B cell (primary cell): Measurements from ENCODE around the gene POLR1D. TPM values are rescaled to one million over a fixed set of nuclear protein-coding genes. Genes with fewer than 3 reads are reported as not detected.

ENCODE experiments used
- ATAC-seq: fragments of 200-7000 bp; cut with Tn5 transposase; one replicate; pipeline ENCODE4 v1.10.0; 2021; ENCODE audit warnings: low read depth, mild to moderate bottlenecking, moderate number of reproducible peaks, moderate library complexity
- CTCF ChIA-PET: fragments of 350-600 bp; sonication (Branson Sonifier 250); formaldehyde crosslinking; loops from one replicate; lab custom pipeline; 2021; ENCODE audit warnings: antibody characterized with exemption, inconsistent platforms; lab: Charles Lee
- POLR2A ChIA-PET: fragments of 350-600 bp; sonication (Branson Sonifier 250); formaldehyde crosslinking; loops from one replicate; lab custom pipeline; 2021; ENCODE audit warnings: antibody characterized with exemption; lab: Charles Lee
- DNase-seq: peaks from one replicate; pipeline ENCODE4 v3.0.0; 2013
- H2AFZ ChIP-seq: 2 replicates; pipeline ENCODE4 v1.6.1; 2012; ENCODE audit warnings: mild to moderate bottlenecking, low read depth, low read length; ENCODE audit not compliant: insufficient read depth, poor library complexity, severe bottlenecking
- H3K27ac ChIP-seq, 2 donors: 1 replicate in 1 of 2; 2 replicates in 1 of 2; pipeline ENCODE4 v1.5.1; 2012 to 2013; ENCODE audit warnings: low read length in 2 of 2, mild to moderate bottlenecking in 2 of 2, moderate library complexity in 1 of 2
- H3K27me3 ChIP-seq, 4 experiments: fragments of 200-600 bp in 1 of 4; sonication (generic) in 1 of 4; replicated peaks in 1 of 4; 1 replicate in 2 of 4; 2 replicates in 2 of 4; pipeline versions ENCODE4 v1.6.1 to v1.7.0; 2013 to 2016; ENCODE audit warnings: low read length in 3 of 4, mild to moderate bottlenecking in 2 of 4, mixed read lengths in 1 of 4, moderate library complexity in 1 of 4; ENCODE audit not compliant: insufficient read depth in 4 of 4, control insufficient read depth in 3 of 4; ENCODE audit errors: control extremely low read depth in 1 of 4
- H3K36me3 ChIP-seq, 2 experiments: replicated peaks in 1 of 2; 1 replicate in 1 of 2; 2 replicates in 1 of 2; pipeline versions ENCODE4 v1.6.1 to v1.7.1; 2013; ENCODE audit warnings: low read length in 1 of 2; ENCODE audit not compliant: insufficient read depth in 2 of 2, control insufficient read depth in 1 of 2; ENCODE audit errors: control extremely low read depth in 1 of 2, extremely low read depth in 1 of 2
- H3K4me1 ChIP-seq, 2 donors: fragments of 200-600 bp in 1 of 2; sonication (generic) in 1 of 2; 1 replicate in 1 of 2; 2 replicates in 1 of 2; pipeline versions ENCODE4 v1.5.1 to v1.6.1; 2013 to 2017; ENCODE audit warnings: low read length in 2 of 2; ENCODE audit not compliant: control insufficient read depth in 2 of 2, insufficient read depth in 2 of 2
- H3K4me2 ChIP-seq: replicated peaks from 2 replicates; pipeline ENCODE3; 2012; ENCODE audit warnings: mild to moderate bottlenecking, low read depth, low read length; ENCODE audit not compliant: poor library complexity, severe bottlenecking
- H3K4me3 ChIP-seq, 5 experiments: fragments of 200-600 bp in 1 of 5; sonication (generic) in 1 of 5; 1 replicate in 3 of 5; 2 replicates in 2 of 5; pipeline versions ENCODE4 v1.5.1 to v1.7.0; 2011 to 2016; ENCODE audit warnings: low read length in 4 of 5, mild to moderate bottlenecking in 4 of 5, low read depth in 2 of 5, control low read depth in 1 of 5, moderate library complexity in 1 of 5; ENCODE audit not compliant: insufficient read depth in 1 of 5; ENCODE audit errors: control extremely low read depth in 1 of 5, extremely low read depth in 1 of 5
- H3K79me2 ChIP-seq: fragments of 200-600 bp; sonication (generic); one replicate; pipeline ENCODE4 v1.6.0; 2016; ENCODE audit warnings: low read length; ENCODE audit not compliant: control insufficient read depth, insufficient read depth
- H3K9ac ChIP-seq: fragments of 200-600 bp; sonication (generic); 2 replicates; pipeline ENCODE4 v1.6.1; 2017; ENCODE audit warnings: mild to moderate bottlenecking, low read length, moderate library complexity
- H3K9me3 ChIP-seq, 3 donors: one replicate each; pipeline versions ENCODE4 v1.6.1 to v1.7.1; 2013; ENCODE audit warnings: low read length in 2 of 3; ENCODE audit not compliant: control insufficient read depth in 2 of 3, insufficient read depth in 1 of 3; ENCODE audit errors: control extremely low read depth in 1 of 3
- H4K20me1 ChIP-seq: 2 replicates; pipeline ENCODE4 v1.6.0; 2012; ENCODE audit warnings: mild to moderate bottlenecking, low read length; ENCODE audit not compliant: insufficient read depth, control insufficient read depth, poor library complexity, severe bottlenecking
- H3K27ac Mint-ChIP-seq: one replicate; pipeline ENCODE4 v1.8.0; 2021; ENCODE audit warnings: mixed read lengths
- H3K27me3 Mint-ChIP-seq: one replicate; pipeline ENCODE4 v1.8.0; 2021; ENCODE audit warnings: mixed read lengths
- H3K4me1 Mint-ChIP-seq: one replicate; pipeline ENCODE4 v1.8.0; 2021; ENCODE audit warnings: mixed read lengths
- H3K4me3 Mint-ChIP-seq: one replicate; pipeline ENCODE4 v1.8.0; 2021; ENCODE audit warnings: mixed read lengths
- H3K9me3 Mint-ChIP-seq: one replicate; pipeline ENCODE4 v1.8.0; 2022; ENCODE audit warnings: mixed read lengths; ENCODE audit not compliant: insufficient read depth
- EZH2 ChIP-seq: IDR thresholded peaks from 2 replicates; pipeline ENCODE4 v1.6.1; 2012; ENCODE audit warnings: borderline replicate concordance, low read depth, mild to moderate bottlenecking, moderate library complexity, low read length; ENCODE audit not compliant: insufficient read depth, poor library complexity, severe bottlenecking
- WGBS: methylation state at CpG from one replicate; pipeline ENCODE4 v1.1.5; 2013; ENCODE audit warnings: missing lambda C conversion rate; ENCODE audit not compliant: insufficient coverage; 5-methylcytosine and 5-hydroxymethylcytosine counted together
- intact Hi-C: fragments of 100-400 bp; cut with micrococcal nuclease; formaldehyde crosslinking; loops from one replicate; pipeline ENCODE4 v1.10.0; 2022
- polyA plus RNA-seq: library from polyadenylated mRNA; depleted of rRNA; stranded (reverse); fragments of >200 nt; gene quantifications from 2 replicates; pipeline ENCODE4 v1.2.3, GENCODE V29; 2012
- total RNA-seq, 2 donors: library from RNA; stranded (reverse); fragments of 120-200 nt in 1 of 2; gene quantifications; 1 replicate in 1 of 2; 2 replicates in 1 of 2; pipeline versions ENCODE4 v1.2.3 to v1.2.4, GENCODE V29; 2013 to 2022
- TF ChIP-seq, protein P1 (sequence below): fragments of 200-600 bp; IDR thresholded peaks from one replicate; pipeline ENCODE4 v1.8.0; 2022; ENCODE audit warnings: antibody characterized with exemption, mild to moderate bottlenecking

Gene POLR1D
- total and polyA plus RNA-seq, 2 donors (not counting 1 experiment from before 2014, with no cell fraction given): 130 to 144 TPM

GRCh38 chr13:27670861-27671260, 49.2 kb downstream of the POLR1D start:
- Histone ChIP-seq H3K27ac (no peak overlapping the region), H3K4me2 (no peak overlapping the region), H3K36me3 (peaks cover 0 to 12% of the 10 kb centered on the region in 2 experiments), H3K79me2 (no peaks in the 10 kb centered on the region), H2AFZ (no peak overlapping the region), H3K4me3 (no peak overlapping the region), H3K9ac (no peak overlapping the region), H3K9me3 (no peaks in the 10 kb centered on the region), H3K27me3 (no peaks in the 10 kb centered on the region), H3K4me1 (no peaks in the 10 kb centered on the region), H4K20me1 (no peaks in the 10 kb centered on the region)
- Mint-ChIP-seq H3K4me1 (no peaks in the 10 kb centered on the region), H3K9me3 (no peaks in the 10 kb centered on the region), H3K27me3 (no peaks in the 10 kb centered on the region), H3K4me3 (no peak overlapping the region), H3K27ac (no peak overlapping the region)
- TF ChIP-seq, protein P1, sequence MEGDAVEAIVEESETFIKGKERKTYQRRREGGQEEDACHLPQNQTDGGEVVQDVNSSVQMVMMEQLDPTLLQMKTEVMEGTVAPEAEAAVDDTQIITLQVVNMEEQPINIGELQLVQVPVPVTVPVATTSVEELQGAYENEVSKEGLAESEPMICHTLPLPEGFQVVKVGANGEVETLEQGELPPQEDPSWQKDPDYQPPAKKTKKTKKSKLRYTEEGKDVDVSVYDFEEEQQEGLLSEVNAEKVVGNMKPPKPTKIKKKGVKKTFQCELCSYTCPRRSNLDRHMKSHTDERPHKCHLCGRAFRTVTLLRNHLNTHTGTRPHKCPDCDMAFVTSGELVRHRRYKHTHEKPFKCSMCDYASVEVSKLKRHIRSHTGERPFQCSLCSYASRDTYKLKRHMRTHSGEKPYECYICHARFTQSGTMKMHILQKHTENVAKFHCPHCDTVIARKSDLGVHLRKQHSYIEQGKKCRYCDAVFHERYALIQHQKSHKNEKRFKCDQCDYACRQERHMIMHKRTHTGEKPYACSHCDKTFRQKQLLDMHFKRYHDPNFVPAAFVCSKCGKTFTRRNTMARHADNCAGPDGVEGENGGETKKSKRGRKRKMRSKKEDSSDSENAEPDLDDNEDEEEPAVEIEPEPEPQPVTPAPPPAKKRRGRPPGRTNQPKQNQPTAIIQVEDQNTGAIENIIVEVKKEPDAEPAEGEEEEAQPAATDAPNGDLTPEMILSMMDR: no peak
- no peak for TF ChIP-seq EZH2
- intact Hi-C loops: no loop called here
- DNase-seq: no peak
- POLR2A ChIA-PET: no interaction called here
- 80% methylated on average over 1 of the region's 1 CpG for WGBS
- ATAC-seq: no peak
- CTCF ChIA-PET: no interaction called here

GRCh38 chr13:27672025-27672424, 50.3 kb downstream of the POLR1D start:
- TF ChIP-seq, protein P1: no peak
- TF ChIP-seq EZH2: no peak
- Histone ChIP-seq H3K27ac (no peak overlapping the region), H3K9ac (no peak overlapping the region), H3K4me1 (no peaks in the 10 kb centered on the region), H3K36me3 (peaks cover 0 to 1% of the 10 kb centered on the region in 2 experiments), H3K4me2 (no peak overlapping the region), H3K79me2 (no peaks in the 10 kb centered on the region), H4K20me1 (no peaks in the 10 kb centered on the region), H3K9me3 (no peaks in the 10 kb centered on the region), H2AFZ (no peak overlapping the region), H3K4me3 (no peak overlapping the region), H3K27me3 (no peaks in the 10 kb centered on the region)
- Mint-ChIP-seq H3K9me3 (no peaks in the 10 kb centered on the region), H3K27ac (no peak overlapping the region), H3K27me3 (no peaks in the 10 kb centered on the region), H3K4me1 (no peaks in the 10 kb centered on the region), H3K4me3 (no peak overlapping the region)
- ChIA-PET CTCF (no interaction called here), POLR2A (no interaction called here)
- DNase-seq: no peak
- intact Hi-C loops: no loop called here
- ATAC-seq: no peak
- no CpG with 5 or more reads among the region's 1 CpG for WGBS

Other genes with a start within 250 kb of the POLR1D start
- gene GTF3A, start 197.3 kb upstream of the POLR1D start, total RNA-seq: 114 and 122 TPM in 2 replicates
- gene GTF3A, start 197.3 kb upstream of the POLR1D start, polyA plus RNA-seq: 158 and 169 TPM in 2 replicates
- 78.1 and 86.8 TPM in 2 replicates for gene MTIF3, start 171.3 kb upstream of the POLR1D start, total RNA-seq
- 94.8 and 171 TPM in 2 replicates for gene MTIF3, start 171.3 kb upstream of the POLR1D start, polyA plus RNA-seq
- gene LNX2, start 1.4 kb upstream of the POLR1D start, total RNA-seq: 10.0 and 10.9 TPM in 2 replicates
- 2.9 and 3.7 TPM in 2 replicates for gene LNX2, start 1.4 kb upstream of the POLR1D start, polyA plus RNA-seq
- not detected in 2 replicates for gene GSX1, start 170.6 kb downstream of the POLR1D start, total RNA-seq
- gene GSX1, start 170.6 kb downstream of the POLR1D start, polyA plus RNA-seq: not detected in 2 replicates